Natural killer cell treated with Interleukin-12 subunit alpha and Interleukin-12 subunit beta and Interleukin-15 and Interleukin-18, amount 100 ng/mL, for 72 hours (primary cell): Measurements from ENCODE around the gene HSD17B11. TPM values are rescaled to one million over a fixed set of nuclear protein-coding genes. Genes with fewer than 3 reads are reported as not detected.
"Not testable (repeated sequence)": the region's sequence is repeated elsewhere in the genome, so short reads cannot be mapped to it uniquely, and the experiment has no call there.

Source experiments
- ATAC-seq, 2 donors: fragments of 150-1000 bp; cut with Tn5 transposase in 1 of 2; sonication (Bioruptor Pico), chemical (Tn5 transposase) in 1 of 2; 2 replicates each; pipeline ENCODE4 v1.10.0; 2021
- DNase-seq: peaks from one replicate; pipeline ENCODE4 v3.0.0; 2022; ENCODE audit warnings: low spot score
- H3K27ac Mint-ChIP-seq, 2 donors: 1 replicate in 1 of 2; 2 replicates in 1 of 2; pipeline ENCODE4 v1.8.0; 2022; ENCODE audit warnings: mixed read lengths in 2 of 2, mild to moderate bottlenecking in 1 of 2, moderate library complexity in 1 of 2
- H3K27me3 Mint-ChIP-seq, 2 donors: 1 replicate in 1 of 2; 2 replicates in 1 of 2; pipeline ENCODE4 v1.8.0; 2022; ENCODE audit warnings: mixed read lengths in 2 of 2
- H3K36me3 Mint-ChIP-seq: one replicate; pipeline ENCODE4 v1.8.0; 2022; ENCODE audit warnings: mixed read lengths
- H3K4me1 Mint-ChIP-seq, 2 donors: 1 replicate in 1 of 2; 2 replicates in 1 of 2; pipeline ENCODE4 v1.8.0; 2022; ENCODE audit warnings: low read depth in 2 of 2, mixed read lengths in 2 of 2, mild to moderate bottlenecking in 1 of 2
- H3K4me3 Mint-ChIP-seq: one replicate; pipeline ENCODE4 v1.8.0; 2022; ENCODE audit warnings: mixed read lengths
- H3K9me3 Mint-ChIP-seq: 2 replicates; pipeline ENCODE4 v1.8.0; 2022; ENCODE audit warnings: mixed read lengths
- total RNA-seq, 2 donors: library from RNA; stranded (reverse); gene quantifications; one replicate each; pipeline ENCODE4 v1.2.3, GENCODE V29; 2022

HSD17B11 gene
- total RNA-seq, 2 donors from 2014 or later = 11.2 to 18.3 TPM

GRCh38 chr4:87363552-87363951 lies 27.4 kb downstream of the HSD17B11 start:
- no peak overlapping the region for H3K4me3 Mint-ChIP-seq
- ATAC-seq (no peak), DNase-seq (no peak)
- no peak overlapping the region for H3K27ac Mint-ChIP-seq
- peaks cover 0 to 3% of the 10 kb centered on the region in 2 donors for H3K4me1 Mint-ChIP-seq
- peaks cover 6% of the 10 kb centered on the region for H3K36me3 Mint-ChIP-seq
- no peaks in the 10 kb centered on the region for H3K27me3 Mint-ChIP-seq
- no peaks in the 10 kb centered on the region for H3K9me3 Mint-ChIP-seq

- peaks cover 2% of the 10 kb centered on the region for H3K36me3 Mint-ChIP-seq
- H3K9me3 Mint-ChIP-seq = no peaks in the 10 kb centered on the region
- no peak for ATAC-seq
- H3K27ac Mint-ChIP-seq = no peak overlapping the region
- no peak for DNase-seq
- H3K4me1 Mint-ChIP-seq = peaks cover 0 to 3% of the 10 kb centered on the region in 2 donors
- no peaks in the 10 kb centered on the region for H3K27me3 Mint-ChIP-seq
- H3K4me3 Mint-ChIP-seq = no peak overlapping the region
Observed at GRCh38 chr4:87360338-87360935, 30.6 kb downstream of the HSD17B11 start.

- H3K4me1 Mint-ChIP-seq = peaks cover 0 to 3% of the 10 kb centered on the region in 2 donors
- H3K27ac Mint-ChIP-seq = peak overlapping the region in 1 of 2 donors; percentile 9
Observed at GRCh38 chr4:87359258-87359657, 31.7 kb downstream of the HSD17B11 start.

GRCh38 chr4:87356832-87357526 lies 34.0 kb downstream of the HSD17B11 start:
- Mint-ChIP-seq H3K9me3 (no peaks in the 10 kb centered on the region), H3K36me3 (no peaks in the 10 kb centered on the region), H3K27ac (peak overlapping the region in 1 of 2 donors; percentile 18), H3K27me3 (no peaks in the 10 kb centered on the region), H3K4me1 (peaks cover 0 to 3% of the 10 kb centered on the region in 2 donors), H3K4me3 (no peak overlapping the region)
- ATAC-seq (no peak), DNase-seq (no peak)

More at GRCh38 chr4:87359258-87359657, 31.7 kb downstream of the HSD17B11 start:
- no peak for DNase-seq
- Mint-ChIP-seq H3K9me3 (no peaks in the 10 kb centered on the region), H3K27me3 (no peaks in the 10 kb centered on the region), H3K4me3 (no peak overlapping the region), H3K36me3 (no peaks in the 10 kb centered on the region)
- ATAC-seq = no peak

- peaks cover 0 to 3% of the 10 kb centered on the region in 2 donors for H3K4me1 Mint-ChIP-seq
- ATAC-seq = no peak
- H3K27ac Mint-ChIP-seq = no peak overlapping the region
- H3K36me3 Mint-ChIP-seq = no peaks in the 10 kb centered on the region
- no peak overlapping the region for H3K4me3 Mint-ChIP-seq
- H3K9me3 Mint-ChIP-seq = no peaks in the 10 kb centered on the region
- H3K27me3 Mint-ChIP-seq = no peaks in the 10 kb centered on the region
- no peak for DNase-seq
Observed at GRCh38 chr4:87354168-87355102, 36.6 kb downstream of the HSD17B11 start.

GRCh38 chr4:87353592-87353991 lies 37.4 kb downstream of the HSD17B11 start:
- Mint-ChIP-seq H3K27me3 (no peaks in the 10 kb centered on the region), H3K9me3 (no peaks in the 10 kb centered on the region), H3K27ac (no peak overlapping the region), H3K4me3 (no peak overlapping the region), H3K36me3 (no peaks in the 10 kb centered on the region), H3K4me1 (no peaks in the 10 kb centered on the region)
- no peak for DNase-seq
- no peak for ATAC-seq

- no peak for DNase-seq
- no peak overlapping the region for H3K4me3 Mint-ChIP-seq
- no peak for ATAC-seq
- no peak overlapping the region for H3K27ac Mint-ChIP-seq
- H3K4me1 Mint-ChIP-seq = peaks cover 0 to 3% of the 10 kb centered on the region in 2 donors
- H3K27me3 Mint-ChIP-seq = no peaks in the 10 kb centered on the region
- peaks cover 22% of the 10 kb centered on the region for H3K36me3 Mint-ChIP-seq
- H3K9me3 Mint-ChIP-seq = no peaks in the 10 kb centered on the region
Observed at GRCh38 chr4:87345139-87345538, 45.8 kb downstream of the HSD17B11 start.

- Mint-ChIP-seq H3K27ac (no peak overlapping the region), H3K36me3 (peaks cover 22% of the 10 kb centered on the region), H3K27me3 (no peaks in the 10 kb centered on the region), H3K4me3 (no peak overlapping the region), H3K4me1 (peaks cover 0 to 3% of the 10 kb centered on the region in 2 donors), H3K9me3 (no peaks in the 10 kb centered on the region)
- ATAC-seq = no peak
- no peak for DNase-seq
Observed at GRCh38 chr4:87342872-87343271, 48.1 kb downstream of the HSD17B11 start.

GRCh38 chr4:87341954-87342635 lies 48.9 kb downstream of the HSD17B11 start:
- H3K27ac Mint-ChIP-seq = not testable (repeated sequence)

GRCh38 chr4:87339440-87339839 lies 51.5 kb downstream of the HSD17B11 start:
- DNase-seq (no peak), ATAC-seq (no peak)
- Mint-ChIP-seq H3K4me1 (peaks cover 0 to 4% of the 10 kb centered on the region in 2 donors), H3K4me3 (no peak overlapping the region), H3K9me3 (peaks cover 3% of the 10 kb centered on the region), H3K36me3 (peaks cover 9% of the 10 kb centered on the region), H3K27me3 (no peaks in the 10 kb centered on the region), H3K27ac (no peak overlapping the region)

More at GRCh38 chr4:87341954-87342635, 48.9 kb downstream of the HSD17B11 start:
- not testable (repeated sequence) for ATAC-seq, H3K4me1 Mint-ChIP-seq, H3K27me3 Mint-ChIP-seq, DNase-seq, H3K4me3 Mint-ChIP-seq, H3K9me3 Mint-ChIP-seq
- H3K36me3 Mint-ChIP-seq = peaks cover 22% of the 10 kb centered on the region

- no peaks in the 10 kb centered on the region for H3K27me3 Mint-ChIP-seq
- DNase-seq (no peak), ATAC-seq (no peak)
- peaks cover 20% of the 10 kb centered on the region for H3K36me3 Mint-ChIP-seq
- H3K4me1 Mint-ChIP-seq = peaks cover 0 to 3% of the 10 kb centered on the region in 2 donors
- H3K9me3 Mint-ChIP-seq = peaks cover 12% of the 10 kb centered on the region
- H3K27ac Mint-ChIP-seq = no peak overlapping the region
- H3K4me3 Mint-ChIP-seq = no peak overlapping the region
Observed at GRCh38 chr4:87337361-87337760, 53.6 kb downstream of the HSD17B11 start.

- ATAC-seq (no peak), DNase-seq (no peak)
- no peaks in the 10 kb centered on the region for H3K27me3 Mint-ChIP-seq
- no peak overlapping the region for H3K4me3 Mint-ChIP-seq
- H3K9me3 Mint-ChIP-seq = peaks cover 33% of the 10 kb centered on the region
- peaks cover 33% of the 10 kb centered on the region for H3K36me3 Mint-ChIP-seq
- peaks cover 0 to 3% of the 10 kb centered on the region in 2 donors for H3K4me1 Mint-ChIP-seq
- H3K27ac Mint-ChIP-seq = no peak overlapping the region
Observed at GRCh38 chr4:87333267-87333666, 57.7 kb downstream of the HSD17B11 start.

- Mint-ChIP-seq H3K27ac (no peak overlapping the region), H3K9me3 (peaks cover 33% of the 10 kb centered on the region)
Observed at GRCh38 chr4:87330761-87331160, 60.2 kb downstream of the HSD17B11 start.

More at GRCh38 chr4:87330761-87331160, 60.2 kb downstream of the HSD17B11 start:
- Mint-ChIP-seq H3K36me3 (peaks cover 33% of the 10 kb centered on the region), H3K4me3 (no peak overlapping the region), H3K4me1 (peaks cover 0 to 3% of the 10 kb centered on the region in 2 donors), H3K27me3 (no peaks in the 10 kb centered on the region)
- DNase-seq (no peak), ATAC-seq (no peak)
